Body of pancreas (tissue), 4 donors: Measurements from ENCODE around the gene ASF1B.

Experiments
- POLR2A ChIP-seq, 3 donors: fragments of 450-650 bp; IDR thresholded peaks; one replicate each; pipeline ENCODE4 v1.6.1; 2016; ENCODE audit warnings: antibody characterized with exemption in 3 of 3, mild to moderate bottlenecking in 2 of 3
- TF ChIP-seq, protein P1 (sequence below), 7 experiments: fragments of 450-650 bp in 4 of 7; fragments of 200-600 bp in 3 of 7; sonication (generic) in 3 of 7; IDR thresholded peaks; one replicate each; pipeline ENCODE4 v1.5.1; 2016 to 2019; ENCODE audit warnings: antibody characterized with exemption in 7 of 7

DNA sequence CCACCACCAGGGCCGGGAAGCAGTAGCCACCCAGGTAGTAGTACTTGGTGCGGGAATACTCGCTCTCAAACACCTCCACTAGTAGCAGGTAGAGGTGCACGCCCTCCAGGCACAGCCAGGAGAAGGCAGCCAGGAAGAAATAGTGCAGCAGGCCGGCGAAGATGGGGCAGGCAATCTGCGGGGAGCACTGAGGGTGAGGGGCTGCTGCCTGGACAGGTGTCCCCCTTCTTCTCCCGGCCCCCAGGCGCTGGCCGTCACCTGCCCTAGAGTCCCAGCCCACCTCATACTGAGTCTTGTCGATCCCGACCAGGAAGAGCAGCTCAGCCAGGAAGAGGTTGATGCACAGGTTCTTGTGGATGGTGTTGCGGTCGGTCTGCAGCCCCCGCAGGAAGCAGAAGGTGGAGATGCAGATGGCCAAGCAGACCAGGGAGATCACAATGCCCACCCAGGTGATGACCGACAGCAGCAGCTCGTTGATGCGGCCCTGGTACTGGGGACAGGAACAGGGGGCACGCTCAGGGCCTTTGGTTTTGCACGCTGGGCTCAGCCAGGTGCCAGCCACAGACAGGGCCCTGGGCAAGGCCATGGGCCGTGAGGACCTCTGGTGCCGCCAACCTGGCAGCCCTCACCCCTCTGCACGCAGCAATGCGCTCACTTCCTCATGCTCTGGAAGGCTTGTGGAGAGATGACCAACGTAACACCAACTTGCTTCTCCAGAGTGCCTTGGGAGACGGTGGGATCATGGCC, 20.8 kb upstream of the ASF1B start:
- TF ChIP-seq, protein P1, sequence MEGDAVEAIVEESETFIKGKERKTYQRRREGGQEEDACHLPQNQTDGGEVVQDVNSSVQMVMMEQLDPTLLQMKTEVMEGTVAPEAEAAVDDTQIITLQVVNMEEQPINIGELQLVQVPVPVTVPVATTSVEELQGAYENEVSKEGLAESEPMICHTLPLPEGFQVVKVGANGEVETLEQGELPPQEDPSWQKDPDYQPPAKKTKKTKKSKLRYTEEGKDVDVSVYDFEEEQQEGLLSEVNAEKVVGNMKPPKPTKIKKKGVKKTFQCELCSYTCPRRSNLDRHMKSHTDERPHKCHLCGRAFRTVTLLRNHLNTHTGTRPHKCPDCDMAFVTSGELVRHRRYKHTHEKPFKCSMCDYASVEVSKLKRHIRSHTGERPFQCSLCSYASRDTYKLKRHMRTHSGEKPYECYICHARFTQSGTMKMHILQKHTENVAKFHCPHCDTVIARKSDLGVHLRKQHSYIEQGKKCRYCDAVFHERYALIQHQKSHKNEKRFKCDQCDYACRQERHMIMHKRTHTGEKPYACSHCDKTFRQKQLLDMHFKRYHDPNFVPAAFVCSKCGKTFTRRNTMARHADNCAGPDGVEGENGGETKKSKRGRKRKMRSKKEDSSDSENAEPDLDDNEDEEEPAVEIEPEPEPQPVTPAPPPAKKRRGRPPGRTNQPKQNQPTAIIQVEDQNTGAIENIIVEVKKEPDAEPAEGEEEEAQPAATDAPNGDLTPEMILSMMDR (IDR thresholded peaks at IDR 0.05) = no peak
- TF ChIP-seq POLR2A (IDR thresholded peaks at IDR 0.05) = no peak
